ENCODE data around the gene CLDN14.

GRCh38 chr21:36441715-36442114 is 38.2 kb downstream of the CLDN14 start:
- no peak for TF ChIP-seq SP1 (IDR thresholded peaks at IDR 0.05)
- no peak for TF ChIP-seq SUZ12 (IDR thresholded peaks at IDR 0.05)
- no peak for TF ChIP-seq L3MBTL2 (conservative IDR thresholded peaks at IDR 0.05)
- no peak for TF ChIP-seq FOXM1 (IDR thresholded peaks at IDR 0.05; ENCODE audit: borderline replicate concordance)
- TF ChIP-seq TARDBP (IDR thresholded peaks at IDR 0.05) = no peak
- no peak for TF ChIP-seq FOXK2 (IDR thresholded peaks at IDR 0.05)
- TF ChIP-seq LEF1 (IDR thresholded peaks at IDR 0.05; ENCODE audit: borderline replicate concordance) = no peak
- TF ChIP-seq NFRKB (IDR thresholded peaks at IDR 0.05) = no peak
- TF ChIP-seq ARNT (IDR thresholded peaks at IDR 0.05) = no peak
- no peak for TF ChIP-seq BHLHE40 (IDR thresholded peaks at IDR 0.05; ENCODE audit: borderline replicate concordance)
- TF ChIP-seq, protein P1, sequence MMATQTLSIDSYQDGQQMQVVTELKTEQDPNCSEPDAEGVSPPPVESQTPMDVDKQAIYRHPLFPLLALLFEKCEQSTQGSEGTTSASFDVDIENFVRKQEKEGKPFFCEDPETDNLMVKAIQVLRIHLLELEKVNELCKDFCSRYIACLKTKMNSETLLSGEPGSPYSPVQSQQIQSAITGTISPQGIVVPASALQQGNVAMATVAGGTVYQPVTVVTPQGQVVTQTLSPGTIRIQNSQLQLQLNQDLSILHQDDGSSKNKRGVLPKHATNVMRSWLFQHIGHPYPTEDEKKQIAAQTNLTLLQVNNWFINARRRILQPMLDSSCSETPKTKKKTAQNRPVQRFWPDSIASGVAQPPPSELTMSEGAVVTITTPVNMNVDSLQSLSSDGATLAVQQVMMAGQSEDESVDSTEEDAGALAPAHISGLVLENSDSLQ (IDR thresholded peaks at IDR 0.05) = no peak
- no peak for TF ChIP-seq ELF4 (IDR thresholded peaks at IDR 0.05)

All from HEK293T (cell line).